Lower leg skin (tissue), 4 donors: Measurements from ENCODE around the gene CCNYL1. TPM values are rescaled to one million over a fixed set of nuclear protein-coding genes. Genes with fewer than 3 reads are reported as not detected.

Experiments used
- DNase-seq, 2 donors: peaks; one replicate each; pipeline ENCODE4 v3.0.0-alpha.2; 2019; ENCODE audit warnings: low spot score in 2 of 2
- H3K4me3 ChIP-seq: fragments of 200-600 bp; sonication (generic); 2 replicates; pipeline ENCODE4 v1.5.1; 2017; ENCODE audit warnings: mild to moderate bottlenecking, low read depth; ENCODE audit not compliant: poor library complexity, severe bottlenecking
- CTCF ChIP-seq, 3 donors: fragments of 450-650 bp; IDR thresholded peaks; one replicate each; pipeline ENCODE4 v1.5.1; 2016; ENCODE audit warnings: antibody characterized with exemption in 3 of 3, mild to moderate bottlenecking in 3 of 3, moderate library complexity in 2 of 3
- POLR2A ChIP-seq, 2 donors: fragments of 450-650 bp; IDR thresholded peaks; one replicate each; pipeline ENCODE4 v1.6.1; 2016 to 2017; ENCODE audit warnings: antibody characterized with exemption in 2 of 2, mild to moderate bottlenecking in 1 of 2, moderate library complexity in 1 of 2
- WGBS, 2 donors: methylation state at CpG; one replicate each; pipeline ENCODE4 v1.1.5; 2018; 5-methylcytosine and 5-hydroxymethylcytosine counted together
- intact Hi-C: fragments of 100-400 bp; cut with DNase I; formaldehyde crosslinking; loops from one replicate; pipeline ENCODE4 v1.15.0; 2023; ENCODE audit warnings: low total_unique reads
- total RNA-seq, 4 donors: library from RNA; depleted of rRNA; stranded (reverse); fragments of >200 nt; gene quantifications; one replicate each; pipeline ENCODE4 v1.1.0, GENCODE V29; 2016

The CCNYL1 gene
- total RNA-seq, 4 donors from 2014 or later: 2.2 to 10.1 (median 3.6) TPM

- no peak for TF ChIP-seq POLR2A (IDR thresholded peaks at IDR 0.05)
- no peak for TF ChIP-seq CTCF (IDR thresholded peaks at IDR 0.05)
- no peak for DNase-seq
- intact Hi-C loops: no loop called here
- no peak overlapping the region for H3K4me3 ChIP-seq
These were observed 6.8 kb upstream of the CCNYL1 start for GRCh38 chr2:207704671-207705070.

- no peak for DNase-seq
- H3K4me3 ChIP-seq: no peak overlapping the region
- WGBS, 2 donors: 50 to 61% methylated on average over 4 of the region's 4 CpGs
- TF ChIP-seq CTCF (IDR thresholded peaks at IDR 0.05) (no peak), POLR2A (IDR thresholded peaks at IDR 0.05) (no peak)
- intact Hi-C loops: no loop called here
These were observed 4.2 kb upstream of the CCNYL1 start for GRCh38 chr2:207706936-207707860.

GRCh38 chr2:207711750-207712530 is 500 bp downstream of the CCNYL1 start:
- WGBS, 2 donors: 0 to 1% methylated on average over 28 to 62 of the region's 67 CpGs
- TF ChIP-seq POLR2A (IDR thresholded peaks at IDR 0.05): no peak
- no peak for TF ChIP-seq CTCF (IDR thresholded peaks at IDR 0.05)

GRCh38 chr2:207716056-207716455 is 4.6 kb downstream of the CCNYL1 start:
- TF ChIP-seq CTCF (IDR thresholded peaks at IDR 0.05) (no peak), POLR2A (IDR thresholded peaks at IDR 0.05) (no peak)
- intact Hi-C loops: no loop called here
- 89 to 91% methylated on average over 5 of the region's 5 CpGs for WGBS, 2 donors
- no peak for DNase-seq
- no peak overlapping the region for H3K4me3 ChIP-seq

More at GRCh38 chr2:207711750-207712530, 500 bp downstream of the CCNYL1 start:
- peak; percentile 27 to 90 for DNase-seq
- H3K4me3 ChIP-seq: peak overlapping the region; percentile 84
- intact Hi-C loops: no loop called here

- TF ChIP-seq CTCF (IDR thresholded peaks at IDR 0.05) (no peak), POLR2A (IDR thresholded peaks at IDR 0.05) (no peak)
- intact Hi-C loops: no loop called here
- H3K4me3 ChIP-seq: no peak overlapping the region
- no peak for DNase-seq
- WGBS, 2 donors: 59 to 60% methylated on average over 3 of the region's 3 CpGs
These were observed 7.1 kb downstream of the CCNYL1 start for GRCh38 chr2:207718521-207718920.
